ENCODE measurements around the gene LRRC32.

GRCh38 chr11:76627606-76628005 is 42.9 kb downstream of the LRRC32 start:
- TF ChIP-seq, protein P1, sequence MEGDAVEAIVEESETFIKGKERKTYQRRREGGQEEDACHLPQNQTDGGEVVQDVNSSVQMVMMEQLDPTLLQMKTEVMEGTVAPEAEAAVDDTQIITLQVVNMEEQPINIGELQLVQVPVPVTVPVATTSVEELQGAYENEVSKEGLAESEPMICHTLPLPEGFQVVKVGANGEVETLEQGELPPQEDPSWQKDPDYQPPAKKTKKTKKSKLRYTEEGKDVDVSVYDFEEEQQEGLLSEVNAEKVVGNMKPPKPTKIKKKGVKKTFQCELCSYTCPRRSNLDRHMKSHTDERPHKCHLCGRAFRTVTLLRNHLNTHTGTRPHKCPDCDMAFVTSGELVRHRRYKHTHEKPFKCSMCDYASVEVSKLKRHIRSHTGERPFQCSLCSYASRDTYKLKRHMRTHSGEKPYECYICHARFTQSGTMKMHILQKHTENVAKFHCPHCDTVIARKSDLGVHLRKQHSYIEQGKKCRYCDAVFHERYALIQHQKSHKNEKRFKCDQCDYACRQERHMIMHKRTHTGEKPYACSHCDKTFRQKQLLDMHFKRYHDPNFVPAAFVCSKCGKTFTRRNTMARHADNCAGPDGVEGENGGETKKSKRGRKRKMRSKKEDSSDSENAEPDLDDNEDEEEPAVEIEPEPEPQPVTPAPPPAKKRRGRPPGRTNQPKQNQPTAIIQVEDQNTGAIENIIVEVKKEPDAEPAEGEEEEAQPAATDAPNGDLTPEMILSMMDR (IDR thresholded peaks at IDR 0.05; ENCODE audit: insufficient read depth, low read length, poor library complexity, severe bottlenecking): no peak
- no peak for TF ChIP-seq EZH2phosphoT487 (conservative IDR thresholded peaks at IDR 0.05; ENCODE audit: low read length)
